ENCODE measurements around the gene LIMK1. TPM values are rescaled to one million over a fixed set of nuclear protein-coding genes. Genes with fewer than 3 reads are reported as not detected.
"Not testable (repeated sequence)": the region's sequence is repeated elsewhere in the genome, so short reads cannot be mapped to it uniquely, and the experiment has no call there.

LIMK1 gene
- total and polyA plus RNA-seq, 4 donors = 6.1 to 18.9 (median 11.6) TPM

DNA sequence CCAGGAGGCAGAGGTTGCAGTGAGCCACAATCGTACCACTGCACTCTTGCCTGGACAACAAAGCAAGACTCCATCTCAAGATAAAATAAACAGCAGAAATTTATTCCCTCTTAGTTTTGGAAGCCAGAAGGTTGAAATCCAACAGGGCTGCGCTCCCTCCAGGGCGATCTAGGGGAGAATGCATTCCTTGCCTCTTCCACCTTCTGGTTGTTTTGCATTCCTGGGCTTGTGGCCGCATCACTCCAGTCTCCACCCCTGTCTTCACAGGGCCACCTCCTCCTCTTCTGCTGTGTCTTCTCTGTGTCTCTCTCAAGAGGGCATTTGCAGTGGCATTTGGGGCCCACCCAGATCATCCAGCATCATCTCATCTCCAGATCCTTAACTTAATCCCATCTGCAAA, 36.2 kb downstream of the LIMK1 start:
- Histone ChIP-seq H3K4me3 (ENCODE audit: low read length in 2 of 2) (no peak overlapping the region), H3K27ac (ENCODE audit: low read depth in 1 of 2, low read length in 2 of 2) (no peak overlapping the region), H3K4me1 (ENCODE audit: control insufficient read depth in 1 of 2, insufficient read depth in 2 of 2, low read length in 2 of 2) (no peaks in the 10 kb centered on the region), H3K9me3 (ENCODE audit: control insufficient read depth, low read length) (no peaks in the 10 kb centered on the region), H3K27me3 (ENCODE audit: control insufficient read depth in 1 of 2, insufficient read depth in 2 of 2, low read length in 1 of 2) (no peaks in the 10 kb centered on the region), H3K36me3 (ENCODE audit: control insufficient read depth in 1 of 2, insufficient read depth in 2 of 2, low read length in 1 of 2) (peaks cover 0 to 12% of the 10 kb centered on the region in 2 donors)
- intact Hi-C loops (cut with DNase I) = no loop called here
- no peak for DNase-seq
- WGBS, 2 donors = 98 to 99% methylated on average over 4 of the region's 4 CpGs
- ATAC-seq (ENCODE audit: low FRiP score) = no peak

DNA sequence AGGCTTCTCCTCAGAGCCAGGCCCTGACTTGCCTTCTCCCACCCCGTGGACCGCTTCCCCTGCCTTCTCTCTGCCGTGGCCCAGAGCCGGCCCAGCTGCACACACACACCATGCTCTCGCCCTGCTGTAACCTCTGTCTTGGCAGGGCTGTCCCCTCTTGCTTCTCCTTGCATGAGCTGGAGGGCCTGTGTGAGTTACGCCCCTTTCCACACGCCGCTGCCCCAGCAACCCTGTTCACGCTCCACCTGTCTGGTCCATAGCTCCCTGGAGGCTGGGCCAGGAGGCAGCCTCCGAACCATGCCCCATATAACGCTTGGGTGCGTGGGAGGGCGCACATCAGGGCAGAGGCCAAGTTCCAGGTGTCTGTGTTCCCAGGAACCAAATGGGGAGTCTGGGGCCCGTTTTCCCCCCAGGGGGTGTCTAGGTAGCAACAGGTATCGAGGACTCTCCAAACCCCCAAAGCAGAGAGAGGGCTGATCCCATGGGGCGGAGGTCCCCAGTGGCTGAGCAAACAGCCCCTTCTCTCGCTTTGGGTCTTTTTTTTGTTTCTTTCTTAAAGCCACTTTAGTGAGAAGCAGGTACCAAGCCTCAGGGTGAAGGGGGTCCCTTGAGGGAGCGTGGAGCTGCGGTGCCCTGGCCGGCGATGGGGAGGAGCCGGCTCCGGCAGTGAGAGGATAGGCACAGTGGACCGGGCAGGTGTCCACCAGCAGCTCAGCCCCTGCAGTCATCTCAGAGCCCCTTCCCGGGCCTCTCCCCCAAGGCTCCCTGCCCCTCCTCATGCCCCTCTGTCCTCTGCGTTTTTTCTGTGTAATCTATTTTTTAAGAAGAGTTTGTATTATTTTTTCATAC, 38.0 kb downstream of the LIMK1 start:
- 83 to 88% methylated on average over 26 of the region's 26 CpGs for WGBS, 2 donors
- peak; percentile 36 for ATAC-seq (ENCODE audit: low FRiP score)
- DNase-seq = no peak
- H3K4me3 ChIP-seq (ENCODE audit: low read length in 2 of 2) = no peak overlapping the region
- H3K27me3 ChIP-seq (ENCODE audit: control insufficient read depth in 1 of 2, insufficient read depth in 2 of 2, low read length in 1 of 2) = no peaks in the 10 kb centered on the region
- H3K9me3 ChIP-seq (ENCODE audit: control insufficient read depth, low read length) = no peaks in the 10 kb centered on the region
- H3K27ac ChIP-seq (ENCODE audit: low read depth in 1 of 2, low read length in 2 of 2) = no peak overlapping the region
- H3K4me1 ChIP-seq (ENCODE audit: control insufficient read depth in 1 of 2, insufficient read depth in 2 of 2, low read length in 2 of 2) = no peaks in the 10 kb centered on the region
- peaks cover 0 to 12% of the 10 kb centered on the region in 2 donors for H3K36me3 ChIP-seq (ENCODE audit: control insufficient read depth in 1 of 2, insufficient read depth in 2 of 2, low read length in 1 of 2)
- intact Hi-C loops (cut with DNase I) = no loop called here

DNA sequence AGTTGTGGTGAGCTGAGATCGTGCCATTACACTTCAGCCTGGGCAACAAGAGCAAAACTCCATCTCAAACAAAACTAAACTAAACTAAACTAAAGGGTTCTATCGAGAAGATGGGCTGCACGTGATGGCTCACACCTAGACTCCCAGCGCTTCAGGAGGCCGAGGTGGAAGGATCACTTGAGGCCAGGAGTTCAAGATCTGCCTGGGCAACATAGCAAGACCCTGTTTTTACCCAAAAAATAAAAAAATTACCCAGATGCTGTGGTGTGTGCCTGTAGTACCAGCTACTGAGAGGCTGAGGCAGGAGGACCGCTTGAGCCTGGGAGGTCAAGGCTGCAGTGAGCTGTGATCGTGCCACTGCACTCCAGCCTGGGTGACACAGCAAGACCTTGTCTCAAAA, 40.3 kb downstream of the LIMK1 start:
- WGBS, 2 donors = 91 to 96% methylated on average over 7 of the region's 7 CpGs
- not testable (repeated sequence) for H3K9me3 ChIP-seq (ENCODE audit: control insufficient read depth, low read length); ATAC-seq (ENCODE audit: low FRiP score)

DNA sequence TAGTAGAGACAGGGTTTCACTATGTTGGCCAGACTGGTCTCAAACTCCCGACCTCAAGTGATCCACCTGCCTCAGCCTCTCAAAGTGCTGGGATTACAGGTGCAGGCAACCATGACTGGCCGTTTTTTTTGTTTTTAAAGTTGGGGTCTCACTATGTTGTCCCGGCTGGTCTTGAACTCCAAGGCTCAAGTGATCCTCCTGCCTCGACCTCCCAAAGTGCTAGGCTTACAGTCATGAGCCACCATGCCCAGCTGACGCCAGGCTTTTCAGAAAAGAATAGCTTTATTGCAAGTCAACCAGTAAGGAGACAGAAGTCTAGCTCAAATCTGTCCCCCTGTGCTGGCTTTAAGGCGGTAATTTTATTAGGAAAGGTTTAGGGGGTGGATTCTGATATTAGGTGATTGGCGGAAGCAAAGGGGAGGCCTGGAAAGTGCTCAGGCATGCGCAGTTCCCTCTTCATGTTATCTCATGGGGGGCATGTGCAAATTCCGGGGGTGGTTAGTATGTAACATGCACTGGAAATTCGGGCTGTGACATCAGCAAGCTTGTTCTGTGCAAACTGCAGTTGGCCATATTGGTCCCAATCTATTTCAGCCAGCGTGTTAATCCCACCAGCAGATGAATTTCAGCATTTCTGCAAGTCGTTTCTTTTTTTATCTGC, 42.7 kb downstream of the LIMK1 start:
- Histone ChIP-seq H3K27ac (ENCODE audit: low read depth in 1 of 2, low read length in 2 of 2) (no peak overlapping the region), H3K36me3 (ENCODE audit: control insufficient read depth in 1 of 2, insufficient read depth in 2 of 2, low read length in 1 of 2) (peaks cover 0 to under 1% of the 10 kb centered on the region in 2 donors), H3K9me3 (ENCODE audit: control insufficient read depth, low read length) (no peaks in the 10 kb centered on the region), H3K4me1 (ENCODE audit: control insufficient read depth in 1 of 2, insufficient read depth in 2 of 2, low read length in 2 of 2) (no peaks in the 10 kb centered on the region), H3K27me3 (ENCODE audit: control insufficient read depth in 1 of 2, insufficient read depth in 2 of 2, low read length in 1 of 2) (no peaks in the 10 kb centered on the region), H3K4me3 (ENCODE audit: low read length in 2 of 2) (no peak overlapping the region)
- 75 to 79% methylated on average over 12 of the region's 12 CpGs for WGBS, 2 donors
- intact Hi-C loops (cut with DNase I) = no loop called here
- no peak for ATAC-seq (ENCODE audit: low FRiP score)
- DNase-seq = no peak

More for the DNA sequence above, 40.3 kb downstream of the LIMK1 start:
- DNase-seq; H3K27me3 ChIP-seq (ENCODE audit: control insufficient read depth in 1 of 2, insufficient read depth in 2 of 2, low read length in 1 of 2); H3K27ac ChIP-seq (ENCODE audit: low read depth in 1 of 2, low read length in 2 of 2); H3K4me1 ChIP-seq (ENCODE audit: control insufficient read depth in 1 of 2, insufficient read depth in 2 of 2, low read length in 2 of 2); H3K4me3 ChIP-seq (ENCODE audit: low read length in 2 of 2); intact Hi-C loops (cut with DNase I): not testable (repeated sequence)
- H3K36me3 ChIP-seq (ENCODE audit: control insufficient read depth in 1 of 2, insufficient read depth in 2 of 2, low read length in 1 of 2) = peaks cover 0 to 12% of the 10 kb centered on the region in 2 donors

DNA sequence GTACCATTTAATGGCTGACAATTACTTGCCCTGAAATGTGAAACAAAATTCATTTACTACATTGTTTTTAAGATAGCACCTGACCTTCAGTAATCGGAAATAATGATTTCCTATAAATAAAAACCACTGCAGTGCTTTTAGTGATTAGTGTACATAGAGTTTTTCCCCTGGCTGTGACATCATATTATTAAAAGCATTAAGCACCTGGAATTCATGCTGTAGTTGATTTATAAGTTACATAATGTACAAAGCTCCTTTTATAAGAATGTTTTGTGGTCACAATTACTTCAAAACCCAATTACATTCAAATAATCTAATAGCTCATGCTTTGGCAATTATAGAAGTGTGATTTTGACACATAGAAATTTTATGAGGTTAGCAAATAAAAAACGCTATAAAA, 46.3 kb downstream of the LIMK1 start:
- no peak for ATAC-seq (ENCODE audit: low FRiP score)
- Histone ChIP-seq H3K4me3 (ENCODE audit: low read length in 2 of 2) (no peak overlapping the region), H3K36me3 (ENCODE audit: control insufficient read depth in 1 of 2, insufficient read depth in 2 of 2, low read length in 1 of 2) (no peaks in the 10 kb centered on the region), H3K27ac (ENCODE audit: low read depth in 1 of 2, low read length in 2 of 2) (no peak overlapping the region), H3K27me3 (ENCODE audit: control insufficient read depth in 1 of 2, insufficient read depth in 2 of 2, low read length in 1 of 2) (no peaks in the 10 kb centered on the region), H3K9me3 (ENCODE audit: control insufficient read depth, low read length) (no peaks in the 10 kb centered on the region), H3K4me1 (ENCODE audit: control insufficient read depth in 1 of 2, insufficient read depth in 2 of 2, low read length in 2 of 2) (no peaks in the 10 kb centered on the region)
- 66 to 67% methylated on average over 2 of the region's 2 CpGs for WGBS, 2 donors
- DNase-seq = no peak
- intact Hi-C loops (cut with DNase I) = no loop called here

DNA sequence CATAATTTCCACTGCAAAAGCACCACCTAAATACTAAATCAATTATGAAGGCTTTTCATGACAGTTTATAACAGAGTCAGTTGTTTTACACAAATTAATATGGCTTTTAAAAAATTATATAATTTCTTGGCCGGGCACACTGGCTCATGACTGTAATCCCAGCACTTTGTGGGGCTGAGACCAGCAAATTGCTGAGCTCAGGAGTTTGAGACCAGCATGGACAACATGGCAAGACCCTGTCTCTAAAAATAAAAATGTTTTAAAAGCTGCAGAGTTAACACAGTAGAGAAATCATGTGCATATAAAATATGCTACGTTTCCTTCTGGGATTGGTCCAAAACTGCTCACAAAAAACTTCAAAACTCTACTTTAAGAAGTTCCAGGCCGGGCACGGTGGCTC, 46.9 kb downstream of the LIMK1 start:
- H3K27ac ChIP-seq (ENCODE audit: low read depth in 1 of 2, low read length in 2 of 2) = no peak overlapping the region
- H3K4me3 ChIP-seq (ENCODE audit: low read length in 2 of 2) = no peak overlapping the region
- ATAC-seq (ENCODE audit: low FRiP score) = no peak
- H3K27me3 ChIP-seq (ENCODE audit: control insufficient read depth in 1 of 2, insufficient read depth in 2 of 2, low read length in 1 of 2) = no peaks in the 10 kb centered on the region
- 37 to 39% methylated on average over 4 of the region's 4 CpGs for WGBS, 2 donors
- no peaks in the 10 kb centered on the region for H3K4me1 ChIP-seq (ENCODE audit: control insufficient read depth in 1 of 2, insufficient read depth in 2 of 2, low read length in 2 of 2)
- H3K9me3 ChIP-seq (ENCODE audit: control insufficient read depth, low read length) = no peaks in the 10 kb centered on the region
- no peak for DNase-seq
- intact Hi-C loops (cut with DNase I) = no loop called here
- no peaks in the 10 kb centered on the region for H3K36me3 ChIP-seq (ENCODE audit: control insufficient read depth in 1 of 2, insufficient read depth in 2 of 2, low read length in 1 of 2)

DNA sequence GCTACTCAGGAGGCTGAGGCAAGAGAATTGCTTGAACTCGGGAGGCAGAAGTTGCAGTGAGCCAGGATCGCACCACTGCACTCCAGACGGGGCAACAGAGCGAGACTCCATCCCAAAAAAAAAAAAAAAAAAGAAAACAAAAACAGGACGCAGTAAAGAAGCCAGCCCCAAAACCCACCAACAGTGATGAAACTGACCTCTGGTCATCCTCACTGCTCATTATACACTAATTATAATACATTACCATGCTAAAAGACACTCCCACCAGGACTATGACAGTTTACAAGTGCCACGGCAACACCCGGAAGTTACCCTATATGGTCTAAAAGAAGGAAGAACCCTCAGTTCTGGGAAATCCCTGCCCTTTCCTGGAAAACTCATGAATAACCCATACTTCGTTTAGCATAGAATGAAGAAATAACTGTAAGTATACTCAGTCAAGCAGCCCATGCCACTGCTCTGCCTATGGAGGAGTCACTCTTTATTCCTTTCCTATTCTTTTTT, 50.6 kb downstream of the LIMK1 start:
- DNase-seq (no peak), ATAC-seq (ENCODE audit: low FRiP score) (no peak)
- H3K4me3 ChIP-seq (ENCODE audit: low read length in 2 of 2) = no peak overlapping the region
- H3K9me3 ChIP-seq (ENCODE audit: control insufficient read depth, low read length) = no peaks in the 10 kb centered on the region
- no peaks in the 10 kb centered on the region for H3K27me3 ChIP-seq (ENCODE audit: control insufficient read depth in 1 of 2, insufficient read depth in 2 of 2, low read length in 1 of 2)
- no peaks in the 10 kb centered on the region for H3K36me3 ChIP-seq (ENCODE audit: control insufficient read depth in 1 of 2, insufficient read depth in 2 of 2, low read length in 1 of 2)
- intact Hi-C loops (cut with DNase I) = no loop called here
- no peak overlapping the region for H3K27ac ChIP-seq (ENCODE audit: low read depth in 1 of 2, low read length in 2 of 2)
- no peaks in the 10 kb centered on the region for H3K4me1 ChIP-seq (ENCODE audit: control insufficient read depth in 1 of 2, insufficient read depth in 2 of 2, low read length in 2 of 2)
- WGBS, 2 donors = 77 to 80% methylated on average over 7 to 8 of the region's 8 CpGs

DNA sequence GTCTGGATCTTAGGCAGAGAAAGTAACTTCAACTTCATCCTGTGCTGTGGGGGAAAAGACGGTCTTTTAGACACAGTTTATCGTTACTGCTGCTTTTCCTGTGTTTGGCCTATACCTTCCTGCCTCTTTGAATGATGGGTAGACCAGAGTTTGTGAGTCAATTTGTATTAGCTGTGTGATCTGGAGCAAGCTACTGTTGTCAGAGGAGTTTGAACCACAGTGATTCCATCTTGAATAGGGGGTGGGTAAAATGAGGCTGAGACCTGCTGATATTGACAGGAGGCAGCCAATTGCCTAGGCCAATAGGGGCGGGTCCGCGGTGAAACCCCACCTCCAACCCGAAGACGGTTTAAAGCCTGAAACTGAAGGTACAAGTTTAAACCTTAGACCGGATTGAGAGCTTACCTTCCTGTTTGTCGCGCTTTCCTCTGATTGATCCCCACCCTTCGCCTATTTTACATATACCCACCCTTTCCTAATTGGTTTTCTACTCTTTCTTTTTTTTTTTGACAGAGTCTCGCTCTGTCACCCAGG, 54.8 kb downstream of the LIMK1 start:
- 94 to 97% methylated on average over 12 of the region's 12 CpGs for WGBS, 2 donors
- no peak overlapping the region for H3K4me3 ChIP-seq (ENCODE audit: low read length in 2 of 2)
- ATAC-seq (ENCODE audit: low FRiP score) = no peak
- no peak overlapping the region for H3K27ac ChIP-seq (ENCODE audit: low read depth in 1 of 2, low read length in 2 of 2)
- H3K36me3 ChIP-seq (ENCODE audit: control insufficient read depth in 1 of 2, insufficient read depth in 2 of 2, low read length in 1 of 2) = no peaks in the 10 kb centered on the region
- H3K27me3 ChIP-seq (ENCODE audit: control insufficient read depth in 1 of 2, insufficient read depth in 2 of 2, low read length in 1 of 2) = no peaks in the 10 kb centered on the region
- H3K9me3 ChIP-seq (ENCODE audit: control insufficient read depth, low read length) = no peaks in the 10 kb centered on the region
- intact Hi-C loops (cut with DNase I) = no loop called here
- no peaks in the 10 kb centered on the region for H3K4me1 ChIP-seq (ENCODE audit: control insufficient read depth in 1 of 2, insufficient read depth in 2 of 2, low read length in 2 of 2)
- DNase-seq = no peak
